H54 (cell line): ENCODE data around the gene ALOX15B.
"Not testable (repeated sequence)": the region's sequence is repeated elsewhere in the genome, so short reads cannot be mapped to it uniquely, and the experiment has no call there.

ENCODE experiments used
- DNase-seq: peaks from one replicate; pipeline ENCODE4 v3.0.0; 2011; ENCODE audit warnings: low spot score, mixed read lengths; ENCODE audit not compliant: insufficient read length
- FAIRE-seq: peaks from 3 replicates; lab custom pipeline; 2011; peaks lifted over from hg19 to GRCh38; lab: Jason Lieb, UNC
- POLR2A ChIP-seq: IDR thresholded peaks from 2 replicates; pipeline ENCODE4 v1.6.1; 2011; ENCODE audit warnings: low read depth, mild to moderate bottlenecking, low read length

The ALOX15B gene

DNA sequence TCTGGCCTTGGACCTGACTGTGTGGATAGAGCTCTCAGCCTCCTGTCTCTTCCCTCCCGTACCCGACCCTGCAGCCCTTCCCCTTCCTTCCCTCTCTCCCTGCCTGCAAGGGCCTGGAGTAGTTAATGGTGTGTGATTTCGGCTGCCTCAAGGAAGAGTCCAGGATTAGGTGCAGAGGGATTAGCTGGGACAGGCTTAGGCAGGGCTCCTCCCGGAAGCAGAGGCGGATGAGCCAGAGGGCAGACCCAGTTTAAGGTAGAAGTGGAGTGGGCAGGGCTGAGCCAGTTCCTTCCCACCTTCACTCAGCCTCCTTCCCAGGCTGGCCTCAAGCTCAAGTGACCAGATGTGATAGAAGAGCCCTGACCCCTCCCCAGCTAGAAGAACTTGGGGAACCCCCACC lies 19.7 kb upstream of the ALOX15B start:
- no peak for TF ChIP-seq POLR2A
- DNase-seq (no peak), FAIRE-seq (no peak)

DNA sequence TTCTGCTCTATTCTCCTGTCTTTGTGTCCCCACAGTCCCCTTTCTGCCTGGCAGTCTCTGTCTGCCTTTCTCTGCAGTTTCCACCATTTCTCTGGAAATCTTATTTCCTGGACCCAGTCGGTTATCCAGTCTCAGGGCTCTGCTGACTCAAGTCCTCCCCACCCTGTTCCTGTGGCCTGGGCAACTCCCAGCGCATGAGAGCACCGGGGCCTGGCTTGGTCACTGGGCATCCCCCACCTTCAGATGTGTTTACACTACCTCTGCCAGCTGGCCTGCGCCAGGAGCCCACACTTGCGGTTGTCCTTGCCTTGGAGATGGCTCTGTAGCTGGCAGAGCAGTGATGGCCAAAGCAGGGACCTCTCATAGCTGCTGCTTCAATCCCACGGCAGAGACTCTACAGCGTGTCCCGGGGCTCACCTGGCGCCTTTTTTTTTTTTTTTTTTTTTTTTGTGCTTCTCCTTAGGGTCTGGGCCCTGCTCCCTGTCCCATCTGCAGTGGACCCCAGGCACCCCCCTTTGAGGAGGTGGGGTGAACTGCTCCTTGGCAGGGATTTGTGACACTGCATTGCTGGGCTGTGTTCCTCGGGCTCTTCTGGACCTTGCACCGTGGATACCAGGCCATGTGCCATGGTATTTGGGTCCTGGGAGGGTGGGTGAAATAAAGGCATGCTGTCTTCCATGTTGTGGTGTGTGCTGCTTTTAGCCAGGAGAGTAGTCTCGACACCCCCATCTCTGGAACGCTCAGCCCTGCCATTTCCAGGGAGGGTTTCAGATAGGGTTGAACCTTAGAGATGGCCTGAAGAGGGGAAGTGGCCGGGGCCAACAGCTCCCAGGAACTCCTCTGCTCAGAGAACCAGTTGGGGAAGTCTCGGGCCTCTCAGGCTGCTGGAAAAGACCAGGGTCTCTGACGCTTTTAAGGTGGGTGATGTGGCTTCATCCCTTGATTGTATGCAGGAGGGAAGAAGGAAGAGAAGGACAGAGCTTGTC lies 18.9 kb upstream of the ALOX15B start:
- FAIRE-seq = no peak
- TF ChIP-seq POLR2A = no peak
- DNase-seq = no peak

- no peak for TF ChIP-seq POLR2A
- no peak for DNase-seq
- FAIRE-seq = no peak
Observed at GRCh38 chr17:8020776-8021564, 17.9 kb upstream of the ALOX15B start.

- no peak for TF ChIP-seq POLR2A
- FAIRE-seq = no peak
- DNase-seq = no peak
Observed at GRCh38 chr17:8021565-8022359, 17.1 kb upstream of the ALOX15B start.

DNA sequence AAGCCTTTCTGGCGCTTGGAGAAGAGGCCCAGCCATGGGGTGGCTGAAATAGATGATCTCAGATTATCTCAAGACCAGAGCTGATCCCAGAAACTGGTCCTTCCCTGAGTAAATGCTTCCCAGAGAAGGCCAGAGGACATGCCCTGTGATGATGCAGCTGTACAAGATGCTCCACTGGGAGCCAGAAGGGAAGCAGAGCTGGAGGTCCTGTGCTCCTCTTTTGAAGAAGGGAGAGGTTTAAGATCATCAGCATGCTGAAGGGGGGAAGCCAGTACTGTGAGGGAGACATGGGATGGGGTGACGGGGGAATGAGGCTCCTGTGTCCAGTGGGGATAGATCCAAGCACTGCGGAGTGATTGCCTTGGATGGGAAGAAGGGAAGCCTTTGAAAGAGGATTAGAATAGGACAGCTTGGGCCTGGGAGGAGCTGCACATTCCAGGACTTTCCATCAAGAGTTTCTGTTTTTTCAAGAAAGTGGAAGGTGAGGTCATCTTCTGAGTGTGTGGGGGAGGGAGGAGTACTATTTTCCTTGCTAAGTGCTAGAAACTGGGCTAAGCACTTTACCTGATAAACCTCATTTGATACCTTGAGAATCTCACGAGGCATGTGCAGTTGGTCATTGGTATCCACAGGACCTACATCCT lies 16.4 kb upstream of the ALOX15B start:
- DNase-seq = no peak
- no peak for TF ChIP-seq POLR2A
- no peak for FAIRE-seq

GRCh38 chr17:8024161-8024560 lies 14.7 kb upstream of the ALOX15B start:
- not testable (repeated sequence) for FAIRE-seq

DNA sequence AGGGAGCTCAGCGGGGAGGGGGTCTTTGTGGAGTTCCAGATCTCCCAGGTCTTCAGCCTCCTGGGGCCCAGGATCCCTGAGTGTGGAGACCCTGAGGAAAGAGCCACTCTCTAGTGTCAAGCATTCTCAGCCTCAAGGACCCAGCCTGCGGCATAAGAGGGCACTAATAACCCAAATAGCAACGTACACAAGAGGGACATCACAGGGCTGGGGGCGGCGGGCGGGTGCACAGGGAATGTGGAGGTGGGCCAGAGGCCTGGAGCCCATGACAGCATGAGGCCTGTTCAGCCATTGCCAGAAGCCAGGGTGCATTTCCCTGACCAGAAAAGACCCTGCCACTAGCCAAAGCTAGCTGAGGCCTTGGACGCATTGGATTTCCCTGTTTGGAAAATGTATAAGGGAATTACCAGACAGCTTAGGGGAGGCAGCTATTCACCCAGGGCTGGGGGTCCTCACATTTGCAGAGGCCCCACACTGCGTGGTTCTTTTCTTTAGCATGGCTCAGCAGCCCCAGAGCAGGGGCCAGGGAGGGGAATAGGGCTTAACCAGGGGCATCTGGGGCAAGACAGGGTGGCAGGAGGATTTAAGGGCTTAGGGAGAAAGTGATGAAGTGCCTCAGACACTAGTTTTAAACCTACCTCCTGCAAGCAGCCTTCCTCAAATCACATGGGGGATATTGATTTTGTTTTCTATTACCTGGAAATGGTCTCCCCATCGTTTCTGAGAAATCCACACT lies 13.5 kb upstream of the ALOX15B start:
- no peak for FAIRE-seq

More at GRCh38 chr17:8024161-8024560, 14.7 kb upstream of the ALOX15B start:
- not testable (repeated sequence) for DNase-seq

GRCh38 chr17:8029121-8029520 lies 9.7 kb upstream of the ALOX15B start:
- no peak for TF ChIP-seq POLR2A
- DNase-seq (no peak), FAIRE-seq (no peak)

More for the DNA sequence above, 13.5 kb upstream of the ALOX15B start:
- no peak for DNase-seq
- no peak for TF ChIP-seq POLR2A

DNA sequence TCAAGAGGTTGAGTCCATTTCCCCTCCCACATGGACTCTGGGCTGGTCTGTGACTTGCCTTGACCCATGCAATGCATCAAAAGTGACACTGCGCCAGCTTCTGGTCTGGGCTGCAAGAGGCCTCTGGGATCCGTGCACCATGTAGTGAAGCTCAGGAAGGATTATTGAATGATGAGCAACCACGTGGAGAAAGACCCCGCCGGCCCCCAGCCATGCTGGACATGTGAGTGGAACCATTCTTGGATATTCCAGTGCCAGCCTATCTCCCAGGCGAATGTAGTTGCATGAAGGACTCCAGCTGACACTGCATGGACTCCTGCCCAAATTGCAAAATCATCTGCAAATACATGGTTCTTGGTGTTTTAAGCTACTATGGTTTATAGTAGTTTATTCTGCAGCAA lies 7.6 kb upstream of the ALOX15B start:
- DNase-seq (no peak), FAIRE-seq (no peak)
- no peak for TF ChIP-seq POLR2A

GRCh38 chr17:8031950-8032349 lies 6.9 kb upstream of the ALOX15B start:
- FAIRE-seq (no peak), DNase-seq (no peak)
- TF ChIP-seq POLR2A = no peak

DNA sequence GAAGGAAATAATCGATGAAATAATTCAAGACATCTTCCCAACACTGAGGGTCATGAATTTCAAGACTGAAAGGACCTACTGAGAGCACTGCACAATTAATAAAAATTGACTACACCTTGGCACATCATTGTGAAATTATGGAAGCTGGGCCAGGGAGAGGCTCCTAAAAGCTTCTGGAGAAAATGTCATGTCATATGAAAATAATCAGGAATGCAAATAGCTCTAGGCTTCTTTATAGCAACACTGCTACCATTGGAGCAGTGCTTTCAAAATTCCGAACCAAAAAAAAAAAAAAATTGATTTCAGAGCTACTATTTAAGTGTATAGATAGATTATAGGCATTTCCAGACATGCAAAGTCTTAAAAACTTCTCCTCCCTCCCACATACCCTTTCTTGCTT lies 6.4 kb upstream of the ALOX15B start:
- no peak for TF ChIP-seq POLR2A
- FAIRE-seq = no peak
- DNase-seq = no peak

DNA sequence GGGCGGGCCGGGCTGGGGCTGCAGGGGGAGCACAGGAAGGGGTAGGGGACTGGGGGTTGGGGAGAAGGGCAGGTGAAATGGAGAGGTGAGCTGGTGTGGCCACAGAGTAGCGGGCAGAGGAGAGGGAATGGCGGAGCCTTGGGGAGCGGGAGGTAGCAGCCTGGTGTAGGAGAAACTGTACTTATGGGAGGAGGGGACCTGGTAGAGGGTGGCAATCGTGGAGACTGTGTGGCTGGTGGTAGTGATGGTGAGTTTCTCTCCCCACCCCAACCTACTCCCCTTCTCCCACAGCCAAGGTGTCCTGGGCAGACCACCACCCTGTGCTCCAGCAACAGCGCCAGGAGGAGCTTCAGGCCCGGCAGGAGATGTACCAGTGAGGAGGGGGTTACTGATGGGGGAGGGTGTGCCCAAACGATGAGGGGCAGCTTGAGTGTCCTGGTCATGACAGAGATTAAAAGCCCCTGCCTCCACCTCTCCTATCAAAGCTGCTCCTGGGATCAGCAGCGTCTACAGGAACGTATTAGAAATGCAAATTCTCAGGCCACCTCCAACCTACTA lies 831 bp downstream of the ALOX15B start:
- no peak for TF ChIP-seq POLR2A
- DNase-seq (no peak), FAIRE-seq (no peak)
